Measurements from ENCODE around the gene ATOH7.
"Not testable (repeated sequence)": the region's sequence is repeated elsewhere in the genome, so short reads cannot be mapped to it uniquely, and the experiment has no call there.

The ATOH7 gene

GRCh38 chr10:68237173-68237572, 5.3 kb upstream of the ATOH7 start:
- DNase-seq (ENCODE audit: low read depth): no peak

GRCh38 chr10:68235581-68235980, 3.7 kb upstream of the ATOH7 start:
- DNase-seq (ENCODE audit: low read depth): no peak

GRCh38 chr10:68235111-68235510, 3.2 kb upstream of the ATOH7 start:
- no peak for DNase-seq (ENCODE audit: low read depth)

GRCh38 chr10:68233046-68233445, 1.1 kb upstream of the ATOH7 start:
- DNase-seq (ENCODE audit: low read depth): no peak

GRCh38 chr10:68231106-68231816, 652 bp downstream of the ATOH7 start:
- no peak for DNase-seq (ENCODE audit: low read depth)

GRCh38 chr10:68230268-68230667, 1.6 kb downstream of the ATOH7 start:
- no peak for DNase-seq (ENCODE audit: low read depth)

- DNase-seq (ENCODE audit: low read depth): no peak
These were observed 7.1 kb downstream of the ATOH7 start for GRCh38 chr10:68224810-68225209.

GRCh38 chr10:68223535-68224165, 8.3 kb downstream of the ATOH7 start:
- DNase-seq (ENCODE audit: low read depth): no peak

GRCh38 chr10:68222391-68222790, 9.5 kb downstream of the ATOH7 start:
- DNase-seq (ENCODE audit: low read depth): no peak

- DNase-seq (ENCODE audit: low read depth): no peak
These were observed 10.7 kb downstream of the ATOH7 start for GRCh38 chr10:68221196-68221595.

GRCh38 chr10:68218786-68219185, 13.1 kb downstream of the ATOH7 start:
- no peak for DNase-seq (ENCODE audit: low read depth)

- no peak for DNase-seq (ENCODE audit: low read depth)
These were observed 19.1 kb downstream of the ATOH7 start for GRCh38 chr10:68212721-68213352.

- DNase-seq (ENCODE audit: low read depth): no peak
These were observed 20.2 kb downstream of the ATOH7 start for GRCh38 chr10:68211669-68212068.

GRCh38 chr10:68208424-68209042, 23.4 kb downstream of the ATOH7 start:
- no peak for DNase-seq (ENCODE audit: low read depth)

- DNase-seq (ENCODE audit: low read depth): no peak
These were observed 29.0 kb downstream of the ATOH7 start for GRCh38 chr10:68202960-68203353.

GRCh38 chr10:68196701-68197100, 35.2 kb downstream of the ATOH7 start:
- DNase-seq (ENCODE audit: low read depth): no peak

- not testable (repeated sequence) for DNase-seq (ENCODE audit: low read depth)
These were observed 36.1 kb downstream of the ATOH7 start for GRCh38 chr10:68195776-68196175.

GRCh38 chr10:68194290-68194689, 37.6 kb downstream of the ATOH7 start:
- no peak for DNase-seq (ENCODE audit: low read depth)

GRCh38 chr10:68192113-68192512, 39.8 kb downstream of the ATOH7 start:
- no peak for DNase-seq (ENCODE audit: low read depth)

GRCh38 chr10:68188835-68189234, 43.1 kb downstream of the ATOH7 start:
- no peak for DNase-seq (ENCODE audit: low read depth)

- no peak for DNase-seq (ENCODE audit: low read depth)
These were observed 46.8 kb downstream of the ATOH7 start for GRCh38 chr10:68185085-68185484.

GRCh38 chr10:68184546-68184945, 47.4 kb downstream of the ATOH7 start:
- no peak for DNase-seq (ENCODE audit: low read depth)

All from T-helper 22 cell (primary cell).